ENCODE results near the gene SDK2.
A peak's percentile ranks its signal among the peaks of the same experiment; 100 is the strongest.

SDK2 gene

GRCh38 chr17:73360961-73361761 is 283.1 kb downstream of the SDK2 start:
- no peak overlapping the region for H3K4me3 ChIP-seq (ENCODE audit: low read depth, low read length)
- CTCF ChIA-PET, result interaction anchor here (0.5 to 1.5 kb wide), 4 partner anchors 9 to 635 kb away, joined by 3 to 5 read pairs (median 3); no protein-coding TSS in a partner anchor
- TF ChIP-seq REST (tag by site-specific recombination; IDR thresholded peaks at IDR 0.05), result no peak
- no peak for TF ChIP-seq ZIC2 (tag by site-specific recombination; IDR thresholded peaks at IDR 0.05)
- TF ChIP-seq YY1 (tag by site-specific recombination; IDR thresholded peaks at IDR 0.05), result no peak
- no peak for TF ChIP-seq ZSCAN23 (tag by site-specific recombination; IDR thresholded peaks at IDR 0.05)
- TF ChIP-seq, protein P1, sequence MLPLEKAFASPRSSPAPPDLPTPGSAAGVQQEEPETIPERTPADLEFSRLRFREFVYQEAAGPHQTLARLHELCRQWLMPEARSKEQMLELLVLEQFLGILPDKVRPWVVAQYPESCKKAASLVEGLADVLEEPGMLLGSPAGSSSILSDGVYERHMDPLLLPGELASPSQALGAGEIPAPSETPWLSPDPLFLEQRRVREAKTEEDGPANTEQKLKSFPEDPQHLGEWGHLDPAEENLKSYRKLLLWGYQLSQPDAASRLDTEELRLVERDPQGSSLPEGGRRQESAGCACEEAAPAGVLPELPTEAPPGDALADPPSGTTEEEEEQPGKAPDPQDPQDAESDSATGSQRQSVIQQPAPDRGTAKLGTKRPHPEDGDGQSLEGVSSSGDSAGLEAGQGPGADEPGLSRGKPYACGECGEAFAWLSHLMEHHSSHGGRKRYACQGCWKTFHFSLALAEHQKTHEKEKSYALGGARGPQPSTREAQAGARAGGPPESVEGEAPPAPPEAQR (tag by site-specific recombination; IDR thresholded peaks at IDR 0.05), result no peak
- TF ChIP-seq ZNF350 (tag by site-specific recombination; IDR thresholded peaks at IDR 0.05), result no peak
- H3K4me1 ChIP-seq (ENCODE audit: control insufficient read depth, insufficient read depth, low read length), result no peaks in the 10 kb centered on the region
- POLR2A ChIA-PET, result no interaction called here
- H3K36me3 ChIP-seq (ENCODE audit: control insufficient read depth in 2 of 2, insufficient read depth in 1 of 2, low read length in 2 of 2), result no peaks in the 10 kb centered on the region
- no peaks in the 10 kb centered on the region for H3K9me3 ChIP-seq (ENCODE audit: control insufficient read depth, insufficient read depth, low read depth, low read length)
- H3K27ac ChIP-seq (ENCODE audit: extremely low read depth, low read depth, low read length), result no peak overlapping the region

GRCh38 chr17:73359987-73360410 is 284.2 kb downstream of the SDK2 start:
- CTCF ChIA-PET, result interaction anchor here (0.6 to 1.5 kb wide), 5 partner anchors 10 to 803 kb away, joined by 3 read pairs; no protein-coding TSS in a partner anchor
- Histone ChIP-seq H3K36me3 (ENCODE audit: control insufficient read depth in 2 of 2, insufficient read depth in 1 of 2, low read length in 2 of 2) (no peaks in the 10 kb centered on the region), H3K9me3 (ENCODE audit: control insufficient read depth, insufficient read depth, low read depth, low read length) (no peaks in the 10 kb centered on the region), H3K4me1 (ENCODE audit: control insufficient read depth, insufficient read depth, low read length) (no peaks in the 10 kb centered on the region), H3K27ac (ENCODE audit: extremely low read depth, low read depth, low read length) (no peak overlapping the region), H3K4me3 (ENCODE audit: low read depth, low read length) (no peak overlapping the region)
- POLR2A ChIA-PET, result no interaction called here
- no peak for TF ChIP-seq MZF1 (tag by site-specific recombination; IDR thresholded peaks at IDR 0.05; ENCODE audit: borderline replicate concordance)
- TF ChIP-seq GLIS2 (tag by site-specific recombination; IDR thresholded peaks at IDR 0.05), result no peak
- TF ChIP-seq EGR2 (tag by site-specific recombination; IDR thresholded peaks at IDR 0.05; ENCODE audit: low read depth), result peak; percentile 10; the same call in 1 of the 2 replicates
- TF ChIP-seq PATZ1 (tag by site-specific recombination; IDR thresholded peaks at IDR 0.05), result no peak
- TF ChIP-seq ZNF138 (tag by site-specific recombination; IDR thresholded peaks at IDR 0.05; ENCODE audit: borderline replicate concordance), result no peak
- TF ChIP-seq ZNF623 (tag by site-specific recombination; IDR thresholded peaks at IDR 0.05), result no peak
- TF ChIP-seq ZNF37A (tag by site-specific recombination; IDR thresholded peaks at IDR 0.05), result no peak
- TF ChIP-seq ZNF184 (tag by site-specific recombination; IDR thresholded peaks at IDR 0.05), result no peak
- TF ChIP-seq PRDM1 (tag by site-specific recombination; IDR thresholded peaks at IDR 0.05), result peak; percentile 30; the same call in 1 of the 2 replicates
- no peak for TF ChIP-seq GLIS1 (tag by site-specific recombination; IDR thresholded peaks at IDR 0.05)
- TF ChIP-seq ZNF239 (tag by site-specific recombination; IDR thresholded peaks at IDR 0.05), result no peak
- TF ChIP-seq, protein P2, sequence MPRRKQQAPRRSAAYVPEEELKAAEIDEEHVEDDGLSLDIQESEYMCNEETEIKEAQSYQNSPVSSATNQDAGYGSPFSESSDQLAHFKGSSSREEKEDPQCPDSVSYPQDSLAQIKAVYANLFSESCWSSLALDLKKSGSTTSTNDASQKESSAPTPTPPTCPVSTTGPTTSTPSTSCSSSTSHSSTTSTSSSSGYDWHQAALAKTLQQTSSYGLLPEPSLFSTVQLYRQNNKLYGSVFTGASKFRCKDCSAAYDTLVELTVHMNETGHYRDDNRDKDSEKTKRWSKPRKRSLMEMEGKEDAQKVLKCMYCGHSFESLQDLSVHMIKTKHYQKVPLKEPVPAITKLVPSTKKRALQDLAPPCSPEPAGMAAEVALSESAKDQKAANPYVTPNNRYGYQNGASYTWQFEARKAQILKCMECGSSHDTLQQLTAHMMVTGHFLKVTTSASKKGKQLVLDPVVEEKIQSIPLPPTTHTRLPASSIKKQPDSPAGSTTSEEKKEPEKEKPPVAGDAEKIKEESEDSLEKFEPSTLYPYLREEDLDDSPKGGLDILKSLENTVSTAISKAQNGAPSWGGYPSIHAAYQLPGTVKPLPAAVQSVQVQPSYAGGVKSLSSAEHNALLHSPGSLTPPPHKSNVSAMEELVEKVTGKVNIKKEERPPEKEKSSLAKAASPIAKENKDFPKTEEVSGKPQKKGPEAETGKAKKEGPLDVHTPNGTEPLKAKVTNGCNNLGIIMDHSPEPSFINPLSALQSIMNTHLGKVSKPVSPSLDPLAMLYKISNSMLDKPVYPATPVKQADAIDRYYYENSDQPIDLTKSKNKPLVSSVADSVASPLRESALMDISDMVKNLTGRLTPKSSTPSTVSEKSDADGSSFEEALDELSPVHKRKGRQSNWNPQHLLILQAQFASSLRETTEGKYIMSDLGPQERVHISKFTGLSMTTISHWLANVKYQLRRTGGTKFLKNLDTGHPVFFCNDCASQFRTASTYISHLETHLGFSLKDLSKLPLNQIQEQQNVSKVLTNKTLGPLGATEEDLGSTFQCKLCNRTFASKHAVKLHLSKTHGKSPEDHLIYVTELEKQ (tag by site-specific recombination; IDR thresholded peaks at IDR 0.05; ENCODE audit: borderline replicate concordance), result no peak
- TF ChIP-seq ZNF274 (IDR thresholded peaks at IDR 0.05; ENCODE audit: low read length), result no peak
- TF ChIP-seq ZNF274 (tag by site-specific recombination; IDR thresholded peaks at IDR 0.05; ENCODE audit: borderline replicate concordance), result no peak
